HCT116 (cell line): ENCODE data around the gene OR4E1. TPM values are rescaled to one million over a fixed set of nuclear protein-coding genes. Genes with fewer than 3 reads are reported as not detected.

ENCODE experiments used
- ATAC-seq: fragments of 200-7000 bp; cut with Tn5 transposase; 2 replicates; pipeline ENCODE4 v1.9.1; 2020; ENCODE audit warnings: mild to moderate bottlenecking, moderate library complexity
- BruUV-seq: library from RNA; stranded (reverse); fragments of 400-500 nt; replicated peaks from 2 replicates; lab custom pipeline; 2021; lab: Mats Ljungman, UMichigan
- CTCF ChIA-PET: fragments of 300-600 bp; sonication (Branson Sonifier 250); formaldehyde crosslinking; loops from one replicate; lab custom pipeline; 2021; ENCODE audit warnings: antibody characterized with exemption; lab: Charles Lee
- POLR2A ChIA-PET: fragments of 300-600, 350-600 bp; sonication (Branson Sonifier 250); formaldehyde crosslinking; loops from one replicate; lab custom pipeline; 2021; ENCODE audit warnings: antibody characterized with exemption; lab: Charles Lee
- RAD21 ChIA-PET, 2 experiments: fragments of 300-600 bp; sonication (Branson Sonifier 250); formaldehyde crosslinking; loops; one replicate each; lab custom pipeline; 2023; ENCODE audit warnings: low total read pairs in 2 of 2; ENCODE audit not compliant: uncharacterized antibody in 2 of 2, unreplicated experiment in 2 of 2, low non-redundant PET in 1 of 2; lab: Charles Lee
- DNase-seq: peaks from one replicate; pipeline ENCODE4 v3.0.0-alpha.2; 2010; ENCODE audit warnings: low read depth, low spot score
- H2AFZ ChIP-seq: fragments of 200-600 bp; shearing (Covaris generic), sonication (generic); 2 replicates; pipeline ENCODE4 v1.6.1; 2017; ENCODE audit warnings: low read depth, mixed run types, mixed read lengths, antibody characterized with exemption, low read length; ENCODE audit not compliant: poor library complexity, severe bottlenecking
- H3K27ac ChIP-seq: 2 replicates; pipeline ENCODE4 v1.5.1; 2012; ENCODE audit warnings: low read depth, low read length
- H3K27me3 ChIP-seq: fragments of 200-600 bp; sonication (generic); 2 replicates; pipeline ENCODE4 v1.6.1; 2016; ENCODE audit warnings: mixed run types, low read length, mixed read lengths; ENCODE audit not compliant: insufficient read depth
- H3K36me3 ChIP-seq, 2 experiments: fragments of 200-500 bp in 1 of 2; fragments of 200-600 bp in 1 of 2; sonication (Bioruptor generic) in 1 of 2; sonication (generic) in 1 of 2; 2 replicates each; pipeline versions ENCODE4 v1.5.1 to v1.6.1; 2014 to 2016; ENCODE audit warnings: low read length in 2 of 2, inconsistent platforms in 1 of 2, mixed read lengths in 1 of 2, mixed run types in 1 of 2; ENCODE audit not compliant: insufficient read depth in 2 of 2, control insufficient read depth in 1 of 2
- H3K4me1 ChIP-seq, 2 experiments: fragments of 200-600 bp in 1 of 2; sonication (generic) in 1 of 2; 2 replicates each; pipeline versions ENCODE4 v1.5.1 to v1.6.1; 2012 to 2017; ENCODE audit warnings: low read length in 2 of 2, inconsistent platforms in 1 of 2, mild to moderate bottlenecking in 1 of 2, mixed read lengths in 1 of 2, mixed run types in 1 of 2, moderate library complexity in 1 of 2; ENCODE audit not compliant: insufficient read depth in 2 of 2, control insufficient read depth in 1 of 2
- H3K4me2 ChIP-seq: fragments of 200-600 bp; sonication (generic); 2 replicates; pipeline ENCODE4 v1.6.1; 2017; ENCODE audit warnings: mixed run types, low read length, mixed read lengths
- H3K4me3 ChIP-seq, 2 experiments: fragments of 200-600 bp in 1 of 2; sonication (generic) in 1 of 2; replicated peaks in 1 of 2; 2 replicates each; pipeline ENCODE4 v1.5.1; 2011 to 2016; ENCODE audit warnings: low read length in 2 of 2, control low read depth in 1 of 2, low read depth in 1 of 2, mild to moderate bottlenecking in 1 of 2, mixed read lengths in 1 of 2, mixed run types in 1 of 2
- H3K79me2 ChIP-seq: fragments of 200-600 bp; sonication (generic); 2 replicates; pipeline ENCODE4 v1.6.1; 2017; ENCODE audit warnings: mild to moderate bottlenecking, mixed run types, low read length, moderate library complexity, mixed read lengths; ENCODE audit not compliant: insufficient read depth
- H3K9ac ChIP-seq: fragments of 200-600 bp; sonication (generic); 2 replicates; pipeline ENCODE4 v1.6.1; 2016; ENCODE audit warnings: low read length, mixed read lengths
- H3K9me2 ChIP-seq: fragments of 200-600 bp; sonication (generic), shearing (Covaris generic); 2 replicates; pipeline ENCODE4 v1.6.1; 2017; ENCODE audit warnings: mixed run types, mild to moderate bottlenecking, moderate library complexity; ENCODE audit not compliant: insufficient read depth
- H3K9me3 ChIP-seq, 2 experiments: fragments of 200-500 bp in 1 of 2; fragments of 200-600 bp in 1 of 2; sonication (Bioruptor generic) in 1 of 2; sonication (generic) in 1 of 2; 2 replicates each; pipeline ENCODE4 v1.6.1; 2014 to 2017; ENCODE audit warnings: low read length in 2 of 2, mixed read lengths in 2 of 2, inconsistent platforms in 1 of 2, low read depth in 1 of 2, mild to moderate bottlenecking in 1 of 2, mixed run types in 1 of 2, moderate library complexity in 1 of 2; ENCODE audit not compliant: control insufficient read depth in 1 of 2, insufficient read depth in 1 of 2
- H4K20me1 ChIP-seq: fragments of 200-600 bp; sonication (generic), shearing (Covaris generic); 2 replicates; pipeline ENCODE4 v1.6.1; 2017; ENCODE audit warnings: mixed run types, mild to moderate bottlenecking, moderate library complexity; ENCODE audit not compliant: insufficient read depth
- ATF3 ChIP-seq: IDR thresholded peaks from 2 replicates; pipeline ENCODE4 v1.6.1; 2012
- CEBPB ChIP-seq: IDR thresholded peaks from 2 replicates; pipeline ENCODE4 v1.6.1; 2012; ENCODE audit warnings: low read depth
- CTCF ChIP-seq, 3 experiments: fragments of 200-600 bp in 1 of 3; sonication (generic) in 1 of 3; IDR thresholded peaks in 2 of 3; conservative IDR thresholded peaks in 1 of 3; 2 replicates each; pipeline ENCODE4 v1.5.1; 2012 to 2017; ENCODE audit warnings: low read depth in 2 of 3, low read length in 2 of 3, antibody characterized with exemption in 1 of 3, borderline replicate concordance in 1 of 3, control low read depth in 1 of 3, mild to moderate bottlenecking in 1 of 3, mixed read lengths in 1 of 3, mixed run types in 1 of 3, moderate library complexity in 1 of 3; ENCODE audit not compliant: insufficient read depth in 1 of 3
- EGR1 ChIP-seq: IDR thresholded peaks from 2 replicates; pipeline ENCODE4 v1.6.1; 2012; ENCODE audit warnings: low read depth
- ELF1 ChIP-seq: IDR thresholded peaks from 2 replicates; pipeline ENCODE4 v1.6.1; 2012; ENCODE audit warnings: low read depth, borderline replicate concordance
- EZH2 ChIP-seq: fragments of 200-600 bp; sonication (generic); IDR thresholded peaks from 2 replicates; pipeline ENCODE4 v1.6.1; 2017; ENCODE audit warnings: antibody characterized with exemption, mixed run types
- FOSL1 ChIP-seq: IDR thresholded peaks from 2 replicates; pipeline ENCODE4 v1.6.1; 2012; ENCODE audit warnings: low read depth
- JUND ChIP-seq: IDR thresholded peaks from 2 replicates; pipeline ENCODE4 v1.6.1; 2012
- POLR2AphosphoS5 ChIP-seq: IDR thresholded peaks from 2 replicates; pipeline ENCODE4 v1.6.1; 2011; ENCODE audit warnings: mild to moderate bottlenecking, low read depth, low read length, moderate library complexity
- SP1 ChIP-seq: IDR thresholded peaks from 2 replicates; pipeline ENCODE4 v1.6.1; 2012; ENCODE audit warnings: low read depth
- TCF7L2 ChIP-seq: IDR thresholded peaks from 2 replicates; pipeline ENCODE4 v1.7.0; 2011; ENCODE audit warnings: borderline replicate concordance, inconsistent platforms; ENCODE audit not compliant: insufficient read depth, insufficient read length; ENCODE audit errors: extremely low read depth
- ZFX ChIP-seq: fragments of 450-650 bp; IDR thresholded peaks from 2 replicates; pipeline ENCODE4 v1.6.1; 2017
- intact Hi-C: fragments of 100-400 bp; cut with micrococcal nuclease; formaldehyde crosslinking; loops from 2 replicates; pipeline ENCODE4 v1.10.0; 2022
- total RNA-seq: library from RNA; stranded (reverse); gene quantifications from one replicate; pipeline ENCODE4 v1.2.1, GENCODE V29; 2021; ENCODE audit not compliant: unreplicated experiment
- TF ChIP-seq, protein P1 (sequence below): IDR thresholded peaks from 2 replicates; pipeline ENCODE4 v1.6.1; 2012; ENCODE audit warnings: low read depth

The OR4E1 gene
- total RNA-seq, 1 experiment from 2014 or later, result not detected

GRCh38 chr14:21671371-21671770, 2.2 kb downstream of the OR4E1 start (continued):
- TF ChIP-seq, protein P1, sequence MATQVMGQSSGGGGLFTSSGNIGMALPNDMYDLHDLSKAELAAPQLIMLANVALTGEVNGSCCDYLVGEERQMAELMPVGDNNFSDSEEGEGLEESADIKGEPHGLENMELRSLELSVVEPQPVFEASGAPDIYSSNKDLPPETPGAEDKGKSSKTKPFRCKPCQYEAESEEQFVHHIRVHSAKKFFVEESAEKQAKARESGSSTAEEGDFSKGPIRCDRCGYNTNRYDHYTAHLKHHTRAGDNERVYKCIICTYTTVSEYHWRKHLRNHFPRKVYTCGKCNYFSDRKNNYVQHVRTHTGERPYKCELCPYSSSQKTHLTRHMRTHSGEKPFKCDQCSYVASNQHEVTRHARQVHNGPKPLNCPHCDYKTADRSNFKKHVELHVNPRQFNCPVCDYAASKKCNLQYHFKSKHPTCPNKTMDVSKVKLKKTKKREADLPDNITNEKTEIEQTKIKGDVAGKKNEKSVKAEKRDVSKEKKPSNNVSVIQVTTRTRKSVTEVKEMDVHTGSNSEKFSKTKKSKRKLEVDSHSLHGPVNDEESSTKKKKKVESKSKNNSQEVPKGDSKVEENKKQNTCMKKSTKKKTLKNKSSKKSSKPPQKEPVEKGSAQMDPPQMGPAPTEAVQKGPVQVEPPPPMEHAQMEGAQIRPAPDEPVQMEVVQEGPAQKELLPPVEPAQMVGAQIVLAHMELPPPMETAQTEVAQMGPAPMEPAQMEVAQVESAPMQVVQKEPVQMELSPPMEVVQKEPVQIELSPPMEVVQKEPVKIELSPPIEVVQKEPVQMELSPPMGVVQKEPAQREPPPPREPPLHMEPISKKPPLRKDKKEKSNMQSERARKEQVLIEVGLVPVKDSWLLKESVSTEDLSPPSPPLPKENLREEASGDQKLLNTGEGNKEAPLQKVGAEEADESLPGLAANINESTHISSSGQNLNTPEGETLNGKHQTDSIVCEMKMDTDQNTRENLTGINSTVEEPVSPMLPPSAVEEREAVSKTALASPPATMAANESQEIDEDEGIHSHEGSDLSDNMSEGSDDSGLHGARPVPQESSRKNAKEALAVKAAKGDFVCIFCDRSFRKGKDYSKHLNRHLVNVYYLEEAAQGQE, result no peak
- no peak for TF ChIP-seq CTCF (IDR thresholded peaks at IDR 0.05 in 2 of 3, conservative IDR thresholded peaks at IDR 0.05 in 1 of 3; ENCODE audit: borderline replicate concordance in 1 of 3, insufficient read depth in 1 of 3, low read depth in 2 of 3, low read length in 2 of 3)
- TF ChIP-seq ZFX, result no peak
- TF ChIP-seq CEBPB, result no peak
- TF ChIP-seq ATF3, result no peak

DNA sequence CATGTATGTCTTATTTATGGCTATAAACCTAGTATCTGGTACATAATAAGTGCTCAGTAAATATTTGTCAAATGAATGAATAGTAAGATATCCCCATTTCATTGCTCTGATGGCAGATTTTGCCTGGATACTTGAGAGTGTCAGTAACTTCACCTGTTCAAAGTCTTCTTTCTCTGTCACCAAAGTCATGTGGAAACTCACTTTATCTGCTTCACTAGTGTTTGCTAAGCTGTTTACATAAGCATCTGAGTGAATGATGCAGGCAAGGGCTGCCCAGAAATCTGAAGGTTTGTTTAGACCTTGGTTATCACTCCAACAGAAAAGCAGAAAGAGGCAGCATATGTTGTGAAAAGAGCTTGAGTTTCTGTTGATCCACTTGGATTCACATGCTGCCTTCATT, 4.3 kb downstream of the OR4E1 start:
- Histone ChIP-seq H3K27ac (no peak overlapping the region), H3K9me2 (no peaks in the 10 kb centered on the region), H3K79me2 (no peaks in the 10 kb centered on the region), H3K4me1 (no peaks in the 10 kb centered on the region), H3K9me3 (no peaks in the 10 kb centered on the region), H3K4me2 (no peak overlapping the region), H3K9ac (no peak overlapping the region), H3K27me3 (peaks cover 58% of the 10 kb centered on the region), H2AFZ (no peak overlapping the region), H4K20me1 (no peaks in the 10 kb centered on the region), H3K4me3 (no peak overlapping the region), H3K36me3 (no peaks in the 10 kb centered on the region)
- BruUV-seq, result no TSS peak
- no peak for DNase-seq
- CTCF ChIA-PET, result no interaction called here
- no peak for ATAC-seq
- RAD21 ChIA-PET, result no interaction called here
- intact Hi-C loops, result no loop called here
- POLR2A ChIA-PET, result no interaction called here
- no peak for TF ChIP-seq ELF1
- no peak for TF ChIP-seq TCF7L2
- TF ChIP-seq SP1, result no peak
- TF ChIP-seq EGR1, result no peak
- no peak for TF ChIP-seq ZFX
- TF ChIP-seq, protein P1, result no peak
- TF ChIP-seq CEBPB, result no peak
- TF ChIP-seq POLR2AphosphoS5, result no peak
- TF ChIP-seq FOSL1, result no peak
- TF ChIP-seq EZH2, result no peak
- no peak for TF ChIP-seq ATF3
- no peak for TF ChIP-seq JUND
